A673 (cell line): Measurements from ENCODE around the gene NUDT5. TPM values are rescaled to one million over a fixed set of nuclear protein-coding genes. Genes with fewer than 3 reads are reported as not detected.

Source experiments
- BruUV-seq: library from RNA; stranded (reverse); fragments of 400-500 nt; replicated peaks from 2 replicates; lab custom pipeline; 2021; lab: Mats Ljungman, UMichigan
- CTCF ChIA-PET: fragments of 300-600 bp; sonication (Branson Sonifier 250); formaldehyde crosslinking; loops from one replicate; lab custom pipeline; 2022; ENCODE audit warnings: antibody characterized with exemption; lab: Charles Lee
- POLR2A ChIA-PET: fragments of 300-600 bp; sonication (Branson Sonifier 250); formaldehyde crosslinking; loops from one replicate; lab custom pipeline; 2022; ENCODE audit warnings: antibody characterized with exemption; ENCODE audit not compliant: low non-redundant PET; lab: Charles Lee
- DNase-seq: peaks from one replicate; pipeline ENCODE4 v3.0.0-alpha.2; 2015; ENCODE audit warnings: low spot score
- H3K27ac ChIP-seq: fragments of 200-600 bp; sonication (generic); 2 replicates; pipeline ENCODE4 v1.5.1; 2016; ENCODE audit warnings: mixed run types, low read depth, mild to moderate bottlenecking, mixed read lengths, antibody characterized with exemption, low read length; ENCODE audit not compliant: poor library complexity, severe bottlenecking
- H3K27me3 ChIP-seq: fragments of 200-600 bp; sonication (generic); replicated peaks from 2 replicates; pipeline ENCODE4 v1.6.1; 2017; ENCODE audit warnings: mixed run types, low read depth, mild to moderate bottlenecking, mixed read lengths, antibody characterized with exemption, low read length; ENCODE audit not compliant: insufficient read depth, poor library complexity
- H3K36me3 ChIP-seq: fragments of 200-600 bp; sonication (generic); 2 replicates; pipeline ENCODE4 v1.6.1; 2016; ENCODE audit warnings: mixed run types, mild to moderate bottlenecking, mixed read lengths, antibody characterized with exemption, low read length; ENCODE audit not compliant: insufficient read depth, poor library complexity, severe bottlenecking
- H3K4me1 ChIP-seq: fragments of 200-600 bp; sonication (generic); 2 replicates; pipeline ENCODE4 v1.6.1; 2017; ENCODE audit warnings: mixed run types, mild to moderate bottlenecking, mixed read lengths, antibody characterized with exemption, low read length; ENCODE audit not compliant: insufficient read depth, poor library complexity, severe bottlenecking
- H3K4me3 ChIP-seq: fragments of 200-600 bp; sonication (generic); 2 replicates; pipeline ENCODE4 v1.5.1; 2016; ENCODE audit warnings: low read depth, mixed run types, mild to moderate bottlenecking, mixed read lengths, low read length; ENCODE audit not compliant: poor library complexity, severe bottlenecking
- H3K9me3 ChIP-seq: fragments of 200-600 bp; sonication (generic); 2 replicates; pipeline ENCODE4 v1.6.1; 2016; ENCODE audit warnings: mixed run types, low read depth, mild to moderate bottlenecking, mixed read lengths, antibody characterized with exemption, low read length; ENCODE audit not compliant: poor library complexity, severe bottlenecking
- CTCF ChIP-seq: fragments of 300-800, 200-600 bp; sonication (generic); conservative IDR thresholded peaks from 2 replicates; pipeline ENCODE4 v1.5.1; 2017; ENCODE audit warnings: low read depth, mild to moderate bottlenecking, antibody characterized with exemption, low read length, moderate library complexity, mixed read lengths
- EZH2 ChIP-seq: fragments of 200-600 bp; sonication (generic); IDR thresholded peaks from 2 replicates; pipeline ENCODE4 v1.6.1; 2017; ENCODE audit warnings: borderline replicate concordance, low read depth, mild to moderate bottlenecking, mixed read lengths, antibody characterized with exemption, low read length; ENCODE audit not compliant: poor library complexity, severe bottlenecking
- intact Hi-C: fragments of 100-400 bp; cut with micrococcal nuclease; formaldehyde crosslinking; loops from one replicate; pipeline ENCODE4 v1.10.0; 2022; ENCODE audit not compliant: unreplicated experiment
- total RNA-seq: library from RNA; stranded (reverse); gene quantifications from 2 replicates; pipeline ENCODE4 v1.2.3, GENCODE V29; 2021

Gene NUDT5
- total RNA-seq, 1 experiment from 2014 or later = 137 TPM

DNA sequence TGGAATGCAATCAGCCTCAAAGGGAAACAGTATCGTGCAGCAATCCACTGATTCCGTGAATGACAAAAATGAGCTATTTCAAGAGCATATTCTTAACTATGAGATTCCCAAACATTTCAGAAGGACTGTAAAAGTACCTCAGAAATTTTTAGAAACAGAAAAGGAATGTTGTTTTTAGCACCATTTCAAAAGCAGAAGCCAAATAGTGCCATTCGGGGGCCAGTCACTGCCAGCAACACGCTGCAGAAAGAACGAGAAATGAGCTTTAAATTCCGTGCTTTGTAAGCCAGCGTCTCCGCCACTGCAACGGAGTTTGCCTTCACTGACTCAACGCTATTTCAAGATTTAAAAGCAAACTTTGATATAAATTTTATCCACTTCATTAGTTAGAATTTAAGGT is 6.3 kb downstream of the NUDT5 start:
- H3K27ac ChIP-seq = no peak overlapping the region
- TF ChIP-seq EZH2 (no peak), CTCF (no peak)
- peaks cover 19% of the 10 kb centered on the region for H3K36me3 ChIP-seq
- no peaks in the 10 kb centered on the region for H3K27me3 ChIP-seq
- H3K4me3 ChIP-seq = no peak overlapping the region
- no TSS peak for BruUV-seq
- ChIA-PET POLR2A (no interaction called here), CTCF (no interaction called here)
- H3K9me3 ChIP-seq = no peaks in the 10 kb centered on the region
- intact Hi-C loops = no loop called here
- DNase-seq = no peak
- peaks cover 16% of the 10 kb centered on the region for H3K4me1 ChIP-seq

DNA sequence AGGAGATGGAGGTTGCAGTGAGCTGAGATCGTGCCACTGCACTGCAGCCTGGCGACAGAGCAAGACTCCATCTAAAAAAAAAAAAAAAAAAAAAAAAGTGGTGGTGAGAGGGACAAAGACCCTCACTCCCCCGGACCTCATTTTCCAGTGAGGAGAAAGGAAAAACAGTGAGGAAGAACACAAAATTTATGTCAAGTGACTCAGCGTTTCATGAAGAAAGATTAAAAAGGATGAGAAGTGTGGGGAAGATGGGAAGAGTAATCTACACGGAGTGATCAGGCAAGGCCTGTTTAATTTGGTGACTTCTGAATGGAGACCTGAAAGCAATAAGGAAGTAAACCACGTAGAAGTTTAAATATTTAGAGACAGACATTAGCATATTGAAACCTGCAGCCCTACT is 7.0 kb downstream of the NUDT5 start:
- Histone ChIP-seq H3K27me3 (no peaks in the 10 kb centered on the region), H3K9me3 (no peaks in the 10 kb centered on the region), H3K4me3 (no peak overlapping the region), H3K4me1 (peaks cover 8% of the 10 kb centered on the region), H3K27ac (no peak overlapping the region), H3K36me3 (peaks cover 22% of the 10 kb centered on the region)
- no peak for TF ChIP-seq EZH2
- TF ChIP-seq CTCF = no peak
- no TSS peak for BruUV-seq
- ChIA-PET CTCF (no interaction called here), POLR2A (no interaction called here)
- DNase-seq = no peak
- intact Hi-C loops = no loop called here

DNA sequence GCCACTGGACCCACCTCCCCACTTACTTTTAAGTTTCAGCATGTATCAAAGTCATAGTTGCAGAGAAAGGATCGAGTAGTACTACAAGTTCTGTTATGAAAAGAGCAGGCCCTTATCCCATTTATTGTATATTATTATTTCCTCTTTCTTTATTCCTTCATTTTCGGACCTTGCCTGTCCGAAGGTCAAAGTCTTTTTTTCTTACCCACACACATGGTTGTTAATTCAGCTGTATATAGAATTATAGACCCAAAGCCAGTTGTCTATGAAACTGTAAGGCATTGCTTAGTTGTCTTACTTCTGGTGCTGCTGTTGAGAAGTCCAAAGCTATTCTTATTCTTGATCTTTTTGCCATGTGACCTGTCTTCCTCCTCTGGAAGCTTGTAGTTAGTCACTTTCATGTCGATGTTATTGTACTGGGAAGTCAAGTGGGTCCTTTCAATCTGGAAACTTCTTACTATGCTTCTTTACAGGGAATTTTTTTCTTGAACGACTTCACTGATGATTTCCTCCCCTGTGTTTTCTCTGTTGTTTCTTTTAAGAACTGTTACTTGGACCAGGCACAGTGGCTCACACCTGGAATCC is 8.3 kb downstream of the NUDT5 start:
- Histone ChIP-seq H3K4me1 (no peaks in the 10 kb centered on the region), H3K27me3 (no peaks in the 10 kb centered on the region), H3K9me3 (no peaks in the 10 kb centered on the region), H3K36me3 (peaks cover 32% of the 10 kb centered on the region), H3K27ac (no peak overlapping the region), H3K4me3 (no peak overlapping the region)
- TF ChIP-seq CTCF = no peak
- TF ChIP-seq EZH2 = no peak
- CTCF ChIA-PET = no interaction called here
- intact Hi-C loops = no loop called here
- POLR2A ChIA-PET = no interaction called here
- BruUV-seq = no TSS peak
- DNase-seq = no peak
